22Rv1 (cell line): ENCODE measurements around the gene ZBTB7C.

Experiments used
- CTCF ChIP-seq: fragments of 450-650 bp; IDR thresholded peaks from 2 replicates; pipeline ENCODE4 v1.5.1; 2017; ENCODE audit warnings: mild to moderate bottlenecking
- ZFX ChIP-seq: fragments of 450-650 bp; IDR thresholded peaks from 2 replicates; pipeline ENCODE4 v1.6.1; 2017; ENCODE audit warnings: antibody characterized with exemption, borderline replicate concordance

- no peak for TF ChIP-seq CTCF
- TF ChIP-seq ZFX = no peak
These were observed 285.2 kb downstream of the ZBTB7C start for GRCh38 chr18:48123941-48124340.
